GM19397 (cell line): ENCODE results near the gene NR6A1.
A peak's percentile ranks its signal among the peaks of the same experiment; 100 is the strongest.
"Not testable (repeated sequence)": the region's sequence is repeated elsewhere in the genome, so short reads cannot be mapped to it uniquely, and the experiment has no call there.

Experiments
- ATAC-seq: cut with Tn5 transposase; IDR thresholded peaks from one replicate; pipeline ENCODE4 v1.9.1; 2021; ENCODE audit warnings: mild to moderate bottlenecking, moderate library complexity; ENCODE audit not compliant: unreplicated experiment

The NR6A1 gene

DNA sequence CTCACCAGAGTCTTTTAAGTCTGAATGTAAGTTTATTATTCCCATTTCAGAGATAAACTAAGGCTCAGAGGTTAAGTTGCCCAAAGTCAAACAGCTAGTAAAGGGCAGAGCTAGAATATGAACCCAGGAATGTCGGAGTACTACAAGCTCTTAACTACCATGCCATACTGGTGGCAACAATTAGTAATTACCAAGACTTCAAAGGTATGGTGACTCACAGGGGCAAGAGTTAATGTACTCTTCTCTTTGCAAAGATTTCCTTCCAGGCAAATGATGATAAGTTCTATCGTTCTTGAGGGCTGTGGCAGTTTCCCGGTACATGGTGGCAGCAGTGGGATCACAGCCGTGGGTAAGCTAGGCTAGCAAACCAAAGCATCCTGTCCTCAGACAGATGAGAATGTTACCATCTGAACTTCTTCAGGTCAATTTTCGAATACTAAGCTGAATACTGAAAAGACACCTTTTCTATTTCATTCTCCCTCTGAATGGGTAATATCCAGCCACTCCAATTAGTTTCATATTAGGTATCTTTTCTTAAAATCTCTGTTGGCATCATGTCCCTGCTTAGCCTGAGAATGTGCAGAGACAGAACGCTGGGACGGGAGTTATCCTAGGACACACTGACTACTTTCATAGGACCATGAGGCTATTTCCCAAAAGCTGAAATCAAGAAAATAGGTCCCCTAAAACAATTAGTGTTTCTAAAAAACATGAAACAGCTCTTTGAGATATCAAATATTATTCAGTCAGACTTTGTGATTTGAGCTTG is 147.0 kb downstream of the NR6A1 start:
- ATAC-seq: no peak

DNA sequence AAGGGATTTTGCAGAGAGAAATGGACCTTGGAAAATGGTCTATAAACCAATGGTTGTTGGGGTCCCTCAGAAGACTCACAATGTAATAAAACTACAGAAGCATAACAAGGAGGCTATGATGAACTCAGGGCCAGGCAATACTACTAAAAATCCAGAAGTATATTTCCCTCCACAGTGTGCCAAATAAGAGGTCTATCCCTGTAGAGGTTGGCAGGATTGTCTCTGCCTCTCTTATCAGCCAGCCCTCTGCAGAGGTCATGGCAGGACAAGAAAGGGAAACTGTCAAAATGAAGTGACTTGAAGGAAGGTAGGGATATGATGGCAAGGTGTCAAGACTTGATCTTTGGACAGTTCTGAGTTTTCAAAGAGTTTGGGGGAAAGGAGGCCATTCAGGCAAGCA is 148.2 kb downstream of the NR6A1 start:
- ATAC-seq: no peak

DNA sequence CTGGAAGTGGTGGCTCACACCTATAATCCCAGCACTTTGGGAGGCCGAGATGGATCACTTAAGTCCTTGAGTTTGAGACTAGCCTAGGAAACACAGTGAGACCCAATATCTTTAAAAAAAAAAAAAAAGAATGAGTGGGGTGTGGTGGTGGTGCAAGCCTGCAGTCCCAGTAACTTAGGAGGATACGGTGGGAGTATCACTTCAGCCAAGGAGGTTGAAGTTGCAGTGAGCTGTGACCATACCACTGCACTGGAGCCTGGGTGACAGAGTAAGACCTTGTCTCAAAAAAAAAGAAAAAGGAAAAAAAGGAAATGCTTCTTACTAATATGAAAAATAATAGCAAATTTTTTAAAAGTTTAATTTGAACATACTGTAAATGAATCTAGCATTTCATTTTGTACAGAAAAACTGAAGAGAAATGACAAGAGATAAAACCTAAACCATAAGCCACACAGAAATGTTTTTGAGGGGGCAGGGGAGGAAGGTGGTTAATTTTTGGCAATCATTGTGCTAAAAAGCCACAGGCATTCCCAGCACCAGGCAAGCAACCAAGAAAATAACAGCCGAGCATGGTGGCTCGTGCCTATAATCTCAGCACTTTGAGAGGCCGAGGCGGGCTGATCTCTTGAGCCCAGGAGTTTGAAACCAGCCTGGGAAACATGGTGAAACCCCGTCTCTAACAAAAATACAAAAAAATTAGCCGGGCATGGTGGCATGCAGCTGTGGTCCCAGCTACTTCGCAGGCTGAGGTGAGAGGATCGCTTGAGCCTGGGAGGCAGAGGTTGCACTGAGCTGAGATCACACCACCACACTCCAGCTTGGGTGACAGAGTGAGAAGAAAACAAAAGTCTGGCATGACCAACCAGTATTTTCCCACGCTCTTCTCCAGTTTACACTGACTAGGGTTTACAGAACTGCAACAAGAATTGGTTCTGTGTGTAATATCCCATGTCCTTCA is 149.5 kb downstream of the NR6A1 start:
- peak; percentile 42 for ATAC-seq

DNA sequence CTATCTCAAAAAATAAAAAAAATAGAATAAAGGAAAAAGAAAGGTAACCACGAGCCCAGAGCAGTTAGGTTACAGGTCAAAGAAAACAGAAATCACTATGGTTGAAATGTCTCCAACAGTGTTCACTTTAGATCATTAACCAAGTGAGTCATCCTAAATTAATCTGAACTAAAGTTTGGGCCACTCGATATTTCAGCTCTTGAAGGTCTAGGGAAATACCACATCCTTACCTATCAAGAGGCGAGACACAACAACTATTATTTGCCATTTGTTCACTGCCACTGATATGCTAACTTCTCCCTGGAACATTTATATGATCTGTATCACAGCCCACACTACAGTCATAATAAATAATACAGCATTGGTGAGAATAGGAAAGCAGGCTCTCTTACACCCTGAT is 152.6 kb downstream of the NR6A1 start:
- no peak for ATAC-seq

DNA sequence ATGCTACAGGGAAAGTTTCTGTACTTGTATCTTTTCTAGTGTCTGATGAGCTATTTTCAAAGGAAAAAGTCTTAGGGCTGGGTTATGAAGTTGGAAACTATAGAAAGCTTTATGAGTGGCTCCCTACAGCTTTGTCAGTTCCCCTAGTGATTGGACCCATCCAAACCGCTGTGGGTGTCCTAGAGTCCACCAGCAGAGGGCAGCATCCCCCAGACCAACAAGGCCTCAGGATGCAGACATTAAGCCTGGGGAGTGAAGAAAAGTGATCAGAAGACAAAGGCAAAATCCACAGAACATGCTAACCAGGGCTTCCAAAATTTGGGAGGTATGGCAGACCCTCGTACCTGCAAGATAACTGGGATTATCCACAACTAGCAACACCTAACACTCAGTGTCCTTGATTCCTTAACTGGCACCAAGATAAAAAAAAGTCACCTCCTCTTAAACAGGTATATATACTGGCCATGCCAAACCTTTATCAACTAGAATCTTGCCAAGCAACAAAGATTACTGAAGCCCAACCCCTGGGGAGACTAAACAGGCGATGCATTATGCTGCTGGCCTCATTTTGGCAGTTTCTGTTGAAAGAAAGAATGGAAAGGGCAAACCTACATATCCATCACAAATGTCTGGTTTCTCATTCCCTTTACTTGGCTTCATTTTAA is 153.5 kb downstream of the NR6A1 start:
- no peak for ATAC-seq

DNA sequence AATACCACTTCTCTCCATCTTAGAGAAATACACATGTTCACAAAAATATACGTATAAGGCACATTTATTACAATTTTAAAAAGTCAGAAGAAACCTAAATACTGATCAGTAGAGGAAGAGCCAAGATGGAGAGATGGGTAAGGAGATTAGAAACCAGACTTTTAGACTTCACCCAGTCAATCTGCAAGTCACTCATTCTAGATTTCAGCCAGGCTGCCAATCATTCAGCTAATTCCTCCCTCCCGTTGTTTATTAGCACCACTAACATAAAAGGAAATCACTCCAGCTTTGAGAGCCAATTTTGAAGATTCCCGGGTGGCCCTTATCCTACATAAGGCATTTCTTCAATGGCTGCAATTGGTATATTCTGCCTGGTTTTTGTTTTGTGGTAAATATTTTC is 154.2 kb downstream of the NR6A1 start:
- ATAC-seq: no peak

DNA sequence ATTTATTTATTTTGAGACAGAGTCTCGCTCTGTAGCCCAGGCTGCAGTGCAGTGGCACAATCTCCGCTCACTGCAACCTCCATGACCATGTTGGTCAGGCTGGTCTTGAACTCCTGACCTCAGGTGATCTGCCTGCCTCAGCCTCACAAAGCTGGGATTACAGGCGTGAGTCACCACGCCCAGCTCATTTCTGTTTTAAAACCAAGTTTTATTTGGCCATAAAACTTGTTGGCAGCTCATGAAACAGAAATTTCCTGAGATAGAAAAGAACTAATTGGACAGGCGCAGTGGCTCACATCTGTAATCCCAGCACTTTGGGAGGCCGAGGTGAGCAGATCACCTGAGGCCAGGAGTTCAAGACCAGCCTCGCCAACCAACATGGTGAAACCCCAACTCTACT is 155.3 kb downstream of the NR6A1 start:
- not testable (repeated sequence) for ATAC-seq

DNA sequence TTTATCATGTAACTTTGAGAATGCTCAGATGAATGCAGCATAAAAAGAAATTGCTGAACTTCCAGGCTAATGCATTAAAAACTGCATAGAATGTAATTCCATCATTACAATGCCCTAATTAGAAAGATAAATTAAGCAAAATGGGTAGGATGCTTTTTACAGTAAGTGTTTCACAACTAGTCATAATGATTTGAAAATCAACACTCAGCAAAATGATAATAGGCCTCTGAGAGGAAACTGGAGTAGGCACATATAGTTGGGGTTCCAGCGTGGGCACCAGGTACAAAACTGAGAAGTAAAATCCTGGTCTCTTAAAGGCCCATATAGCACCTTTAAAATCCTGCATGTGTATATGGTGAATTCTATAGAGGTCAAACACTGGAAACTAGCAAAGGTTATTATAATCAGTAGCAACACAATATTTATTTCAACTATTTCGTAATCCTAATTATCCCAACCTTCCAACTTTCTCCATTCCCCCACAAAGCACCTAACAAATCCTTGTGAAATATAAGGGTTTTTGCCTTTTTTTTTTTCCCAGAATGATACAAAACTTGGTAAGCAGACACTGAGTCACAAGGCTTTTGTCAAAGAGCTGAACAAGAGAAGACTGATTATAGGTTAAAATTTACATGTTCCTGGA is 155.9 kb downstream of the NR6A1 start:
- no peak for ATAC-seq

DNA sequence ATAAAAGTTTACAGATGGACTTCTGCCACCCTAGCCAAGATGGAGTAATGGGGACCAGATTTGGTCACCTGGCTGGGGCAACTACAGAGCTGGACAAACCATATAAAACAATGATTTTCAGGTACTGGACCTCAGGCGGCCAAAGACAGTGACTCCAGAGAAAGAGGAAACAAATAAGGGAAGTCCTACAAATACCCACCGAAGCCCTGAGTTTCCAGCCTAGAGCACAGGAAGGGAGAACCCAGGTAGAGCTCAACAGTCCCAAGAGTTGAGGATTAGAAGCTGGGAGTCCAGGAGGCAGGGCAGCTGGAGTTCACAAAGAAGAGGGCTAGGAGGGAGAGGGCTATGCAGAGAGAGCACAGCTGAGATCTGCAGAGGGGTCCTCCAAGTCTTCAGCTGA is 157.3 kb downstream of the NR6A1 start:
- ATAC-seq: no peak

DNA sequence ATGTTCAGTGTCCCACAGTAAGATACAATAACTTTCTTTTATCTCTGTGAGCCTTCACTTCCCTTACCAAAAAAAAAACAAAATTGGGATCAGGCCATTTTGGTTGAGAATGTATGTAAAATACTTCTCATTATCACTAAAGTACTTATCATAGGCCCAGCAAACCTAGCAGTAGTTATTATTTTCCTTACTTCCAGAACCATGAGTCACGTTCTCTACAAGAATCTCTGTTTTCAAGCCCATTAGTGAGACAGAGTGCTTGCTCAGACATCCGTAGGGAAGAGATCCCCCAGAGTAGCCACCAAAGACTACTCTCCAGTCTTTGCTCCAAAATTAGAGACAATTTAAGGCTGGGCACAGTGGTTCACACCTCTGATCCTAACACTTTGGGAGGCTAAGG is 160.0 kb downstream of the NR6A1 start:
- ATAC-seq: no peak

DNA sequence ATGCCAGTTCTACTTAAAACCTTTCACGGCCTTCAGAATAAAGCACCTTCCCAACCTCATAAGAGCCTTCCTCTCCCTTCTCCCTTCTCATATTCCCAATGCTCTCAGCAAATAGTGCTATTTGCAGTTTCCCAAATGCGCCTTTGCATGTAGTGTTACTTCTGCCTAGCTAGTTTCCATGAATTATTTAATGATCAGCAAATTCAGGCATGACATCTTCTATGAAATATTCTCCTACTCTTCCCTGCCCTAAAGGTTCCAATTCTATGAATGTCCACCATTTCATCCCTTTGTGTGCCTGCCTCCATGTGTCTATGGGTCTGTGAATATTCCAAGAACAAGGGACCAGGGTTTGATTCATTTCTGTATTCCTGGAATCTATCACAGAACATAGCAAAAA is 165.1 kb downstream of the NR6A1 start:
- ATAC-seq: no peak

DNA sequence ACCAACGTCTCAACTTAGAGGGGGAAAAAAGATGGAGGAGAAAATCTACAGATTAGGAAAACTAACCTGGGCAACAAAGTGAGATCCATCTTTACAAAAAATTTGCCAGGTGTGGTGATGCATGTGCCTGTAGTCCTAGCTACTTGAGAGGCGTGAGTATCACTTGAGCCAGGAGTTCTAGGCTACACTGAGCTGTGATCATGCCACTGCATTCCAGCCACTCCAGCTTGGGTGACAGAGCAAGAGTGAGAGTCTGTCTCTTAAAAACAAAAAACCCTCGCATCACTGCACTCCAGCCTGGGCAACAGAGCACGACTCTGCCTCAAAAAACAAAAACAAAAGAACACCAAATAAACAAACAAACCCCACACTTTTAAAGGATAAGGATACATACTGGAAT is 165.9 kb downstream of the NR6A1 start:
- no peak for ATAC-seq

DNA sequence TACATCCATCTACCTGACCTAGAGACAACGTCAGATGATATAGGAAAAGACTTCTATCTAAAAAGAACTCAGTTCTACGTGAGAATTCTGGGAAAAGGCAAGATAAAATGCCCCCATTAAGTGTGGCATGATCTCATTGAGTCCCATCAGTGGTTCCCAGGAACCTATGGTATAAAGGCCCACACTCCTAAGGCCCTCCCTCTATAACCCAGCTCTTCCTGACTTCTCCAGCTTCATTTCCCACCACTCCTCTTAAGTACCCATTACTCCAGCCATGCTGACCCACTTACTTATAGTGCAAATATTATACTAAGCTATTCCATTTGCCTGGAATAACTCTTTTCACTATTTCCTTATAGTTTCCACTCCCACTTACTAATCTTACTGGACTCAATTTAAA is 168.5 kb downstream of the NR6A1 start:
- ATAC-seq: no peak

DNA sequence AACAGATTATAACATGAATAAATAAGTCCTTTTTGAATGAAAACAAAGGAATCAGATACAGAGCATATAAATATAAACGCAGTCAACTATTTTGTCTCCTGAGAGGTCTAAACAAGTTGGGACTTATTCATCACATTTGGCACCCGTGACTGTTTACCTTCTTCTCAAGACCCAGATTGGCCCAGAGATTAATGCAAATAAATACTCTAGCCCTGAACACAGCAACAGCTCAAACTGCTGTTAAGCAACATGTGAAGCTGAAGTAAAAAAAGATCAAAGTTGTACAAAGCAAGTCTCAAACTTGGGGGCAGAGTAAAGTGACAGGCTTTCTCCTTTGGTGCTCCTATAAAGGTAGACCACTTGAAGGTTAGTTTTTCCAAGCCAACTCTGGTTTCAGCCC is 168.9 kb downstream of the NR6A1 start:
- no peak for ATAC-seq

DNA sequence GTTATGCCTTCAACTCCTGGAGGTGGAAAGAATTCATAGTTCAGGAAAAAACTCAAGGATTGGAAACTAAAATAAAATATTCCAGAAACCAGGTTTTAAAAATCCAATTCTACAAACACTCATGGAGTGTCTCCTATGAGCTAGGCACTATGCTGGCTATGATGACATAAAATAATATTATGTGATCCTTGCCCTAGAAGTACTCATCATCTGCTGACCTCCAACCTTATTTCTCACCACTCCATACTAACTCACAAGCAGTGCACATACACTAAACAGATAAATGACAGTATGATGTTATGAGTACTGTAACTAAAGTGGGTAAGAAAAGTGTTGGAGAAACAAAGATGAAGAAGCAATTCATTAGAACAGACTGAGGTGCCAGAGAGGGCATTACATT is 170.7 kb downstream of the NR6A1 start:
- ATAC-seq: no peak

DNA sequence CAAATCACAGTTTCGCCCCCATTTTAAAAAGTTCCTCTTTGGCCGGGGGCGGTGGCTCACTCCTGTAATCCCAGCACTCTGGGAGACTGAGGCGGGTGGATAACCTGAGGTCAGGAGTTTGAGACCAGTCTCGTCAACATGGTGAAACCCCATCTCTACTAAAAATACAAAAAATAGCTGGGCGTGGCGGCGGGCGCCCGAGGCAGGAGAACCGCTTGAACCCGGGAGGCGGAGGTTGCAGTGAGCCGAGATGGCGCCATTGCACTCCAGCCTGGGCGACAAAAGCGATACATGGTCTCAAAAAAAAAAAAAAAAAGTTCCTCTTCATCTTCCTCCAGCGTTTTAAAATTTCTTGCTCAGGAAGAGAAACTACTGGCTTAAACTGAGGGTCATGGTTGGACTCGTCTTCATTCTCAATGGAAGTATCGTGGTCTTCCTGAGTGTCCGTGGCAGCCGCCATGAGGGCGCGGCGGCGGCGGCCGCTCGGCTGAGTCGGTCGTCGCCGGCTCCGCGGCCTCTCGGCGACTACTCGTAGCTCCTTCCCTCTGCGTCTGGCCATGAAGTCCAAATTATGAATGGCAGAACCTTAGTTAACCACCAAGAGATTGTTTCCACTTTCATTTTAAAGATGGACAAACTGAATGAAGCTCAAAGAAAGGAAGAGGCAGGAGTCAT is 171.9 kb downstream of the NR6A1 start:
- ATAC-seq: no peak

DNA sequence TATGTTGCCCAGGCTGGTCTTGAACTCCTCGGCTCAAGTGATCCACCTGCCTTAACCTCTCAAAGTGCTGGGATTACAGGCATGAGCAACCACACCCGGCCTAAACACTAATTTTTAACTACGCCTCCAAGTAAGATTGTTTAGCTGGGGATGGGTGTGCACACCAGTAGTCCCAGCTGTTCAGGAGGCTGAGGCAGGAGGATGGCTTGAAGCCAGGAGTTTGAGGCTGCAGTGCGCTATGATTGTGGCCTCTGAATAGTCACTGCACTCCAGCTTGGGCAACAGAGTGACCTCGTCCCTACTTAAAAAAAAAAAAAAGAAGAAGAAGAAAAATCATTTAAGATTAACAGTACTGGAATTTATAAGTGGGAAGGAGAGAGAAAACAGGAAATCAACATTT is 173.1 kb downstream of the NR6A1 start:
- ATAC-seq: no peak

DNA sequence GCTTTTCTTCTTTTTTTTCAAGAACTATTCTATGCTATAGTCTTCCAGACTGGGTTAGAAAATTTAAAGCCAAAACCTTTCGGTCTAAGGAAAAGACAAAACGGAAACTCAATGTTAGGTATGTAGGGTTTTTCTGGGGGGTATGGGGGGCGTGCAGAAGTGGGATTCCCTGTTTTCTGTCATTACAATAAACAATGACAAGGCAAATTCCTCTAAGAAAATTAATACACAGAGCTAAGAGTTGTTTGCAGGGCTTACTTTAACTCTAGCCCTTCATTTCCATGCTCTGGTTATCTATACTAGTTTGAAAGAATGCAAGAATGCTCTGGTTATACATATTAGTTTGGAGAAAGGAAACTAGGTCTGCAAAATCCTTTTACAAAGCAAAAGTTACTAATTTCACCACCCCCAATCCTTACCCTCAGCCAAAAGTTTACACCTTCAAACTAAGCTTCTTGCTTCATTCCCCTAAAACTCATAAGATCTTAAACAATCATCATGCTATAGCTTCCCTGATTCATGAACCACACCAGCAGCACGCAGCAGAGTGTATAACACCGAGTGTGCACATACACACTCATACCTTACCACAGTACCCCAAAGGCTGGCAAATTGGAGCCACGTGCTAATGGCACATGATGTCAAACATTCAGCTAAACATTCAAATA is 174.8 kb downstream of the NR6A1 start:
- ATAC-seq: no peak

DNA sequence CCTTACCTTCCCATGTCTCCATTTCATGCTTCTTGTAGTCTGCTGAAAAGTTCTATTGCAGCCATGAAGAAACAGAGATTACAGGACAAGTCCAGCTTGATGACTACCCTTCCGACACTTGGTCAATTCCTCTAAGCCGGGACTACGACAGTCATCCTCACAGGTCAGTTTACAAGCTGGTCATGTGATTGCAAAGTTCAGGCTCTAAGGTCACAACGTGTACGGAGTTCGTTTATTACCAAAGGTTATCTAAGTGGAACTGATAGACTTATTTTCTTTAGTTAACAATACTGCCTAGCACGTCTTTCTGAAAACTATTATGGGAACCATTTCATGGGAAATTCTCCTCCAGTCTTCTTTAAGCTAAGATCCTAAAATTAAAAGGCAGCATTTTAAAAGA is 175.4 kb downstream of the NR6A1 start:
- no peak for ATAC-seq

DNA sequence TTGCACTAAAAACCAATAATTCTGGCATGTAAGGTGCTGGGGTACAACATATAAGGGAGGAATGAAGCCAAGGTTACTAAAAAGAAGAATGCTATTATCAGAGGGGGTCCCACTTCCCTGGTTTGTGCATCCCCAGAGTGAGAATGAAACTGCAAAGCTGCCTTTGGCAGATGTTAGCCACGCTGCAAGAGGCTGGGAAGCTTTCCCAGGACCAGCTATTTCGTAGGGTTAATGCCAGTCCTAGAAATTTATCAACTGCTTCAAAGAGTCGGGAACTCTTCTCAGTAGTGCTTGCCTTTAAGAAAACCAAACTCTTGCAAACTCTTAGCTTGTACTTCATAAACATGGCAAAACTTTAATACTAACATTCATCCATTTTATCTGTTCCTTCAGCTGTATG is 176.4 kb downstream of the NR6A1 start:
- no peak for ATAC-seq
